ENCODE measurements around the gene VEGFB. TPM values are rescaled to one million over a fixed set of nuclear protein-coding genes. Genes with fewer than 3 reads are reported as not detected.
A peak's percentile ranks its signal among the peaks of the same experiment; 100 is the strongest.

The VEGFB gene
- total RNA-seq, 2 donors from 2014 or later = 276 to 310 TPM

GRCh38 chr11:64284962-64285884, 50.8 kb downstream of the VEGFB start, which contains the start of gene GPR137:
Gene GPR137, plus strand, starts transcription at chr11:64285848. Its CDS starts 677 bp downstream, at chr11:64286525.
- peak; percentile 80 to 83 for ATAC-seq
- peak; percentile 89 for DNase-seq
- intact Hi-C loops (cut with DNase I) = loop anchor here in 1 of 2 donors (1.0 kb wide), 1 partner anchor 15 kb away; no protein-coding TSS in a partner anchor

- no peak for DNase-seq
- intact Hi-C loops (cut with DNase I) = loop anchor here in 1 of 2 donors (1.0 kb wide), 1 partner anchor 16 kb away; no protein-coding TSS in a partner anchor
- peak in 1 of 2 donors; percentile 0 for ATAC-seq
Measured at GRCh38 chr11:64285885-64286800, 51.8 kb downstream of the VEGFB start.

GRCh38 chr11:64286801-64287159, 52.4 kb downstream of the VEGFB start:
- ATAC-seq = no peak
- intact Hi-C loops (cut with DNase I) = no loop called here
- DNase-seq = no peak

DNA sequence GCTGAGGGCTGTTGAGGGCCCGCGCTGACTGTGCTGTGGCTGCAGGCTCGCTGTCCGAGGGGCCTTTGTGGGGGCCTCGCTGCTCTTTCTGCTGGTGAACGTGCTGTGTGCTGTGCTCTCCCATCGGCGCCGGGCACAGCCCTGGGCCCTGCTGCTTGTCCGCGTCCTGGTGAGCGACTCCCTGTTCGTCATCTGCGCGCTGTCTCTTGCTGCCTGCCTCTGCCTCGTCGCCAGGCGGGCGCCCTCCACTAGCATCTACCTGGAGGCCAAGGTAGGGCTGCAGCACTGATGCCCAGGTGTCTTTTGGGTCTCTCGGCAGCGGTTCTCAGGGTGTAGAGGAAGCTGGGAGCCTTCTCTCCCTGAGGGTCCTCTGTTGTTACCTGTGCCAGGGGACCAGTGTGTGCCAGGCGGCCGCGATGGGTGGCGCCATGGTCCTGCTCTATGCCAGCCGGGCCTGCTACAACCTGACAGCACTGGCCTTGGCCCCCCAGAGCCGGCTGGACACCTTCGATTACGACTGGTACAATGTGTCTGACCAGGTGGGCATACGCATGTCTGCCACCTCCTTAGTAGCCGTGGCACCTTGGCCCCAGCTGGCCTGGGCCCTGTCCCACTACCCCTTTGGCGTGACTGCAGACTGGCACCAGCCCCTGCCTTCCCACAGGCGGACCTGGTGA, 53.4 kb downstream of the VEGFB start:
- intact Hi-C loops (cut with DNase I) = no loop called here
- ATAC-seq (no peak), DNase-seq (no peak)

- no peak for DNase-seq
- no peak for ATAC-seq
- intact Hi-C loops (cut with DNase I) = no loop called here
Measured at GRCh38 chr11:64288353-64288750, 54.0 kb downstream of the VEGFB start.

Other genes with a start within 250 kb of the VEGFB start
- gene OTUB1, start 248.1 kb upstream of the VEGFB start, total RNA-seq = 10 to 100 TPM; 44.4 to 47.8 TPM
- gene FLRT1, start 198.7 kb upstream of the VEGFB start, total RNA-seq = 1 to 10 TPM; 1.3 to 1.6 TPM
- gene MACROD1, start 68.5 kb upstream of the VEGFB start, total RNA-seq = 10 to 100 TPM; 37.9 to 48.0 TPM
- 100 to 1,000 TPM; 102 to 125 TPM for gene STIP1, start 48.4 kb upstream of the VEGFB start, total RNA-seq
- 10 to 100 TPM; 23.8 to 25.8 TPM for gene FERMT3, start 27.9 kb upstream of the VEGFB start, total RNA-seq
- 10 to 100 TPM; 59.6 to 61.2 TPM for gene TRPT1, start 8.4 kb upstream of the VEGFB start, total RNA-seq
- 10 to 100 TPM; 58.8 to 82.0 TPM for gene NUDT22, start 8.3 kb upstream of the VEGFB start, total RNA-seq
- gene DNAJC4, start 4.0 kb upstream of the VEGFB start, total RNA-seq = 10 to 100 TPM; 49.2 to 49.3 TPM
- 10 to 100 TPM; 63.9 to 66.9 TPM for gene FKBP2, start 6.5 kb downstream of the VEGFB start, total RNA-seq
- 100 to 1,000 TPM; 122 to 135 TPM for gene PPP1R14B, start 12.4 kb downstream of the VEGFB start, total RNA-seq
- 10 to 100 TPM; 13.6 to 14.4 TPM for gene PLCB3, start 16.9 kb downstream of the VEGFB start, total RNA-seq
- 10 to 100 TPM; 68.9 to 96.3 TPM for gene BAD, start 50.1 kb downstream of the VEGFB start, total RNA-seq
- gene GPR137, start 51.3 kb downstream of the VEGFB start, total RNA-seq = 10 to 100 TPM; 31.6 to 32.6 TPM
- gene KCNK4, start 56.7 kb downstream of the VEGFB start, total RNA-seq = under 1 TPM in 1 of 2 donors, not detected in 1; 0.13 TPM
- under 1 TPM in 1 of 2 donors, not detected in 1; 0.32 TPM for gene CATSPERZ, start 65.8 kb downstream of the VEGFB start, total RNA-seq
- gene ESRRA, start 70.9 kb downstream of the VEGFB start, total RNA-seq = 100 to 1,000 TPM; 147 to 150 TPM
- 100 to 1,000 TPM in 1 of 2 donors, 10 to 100 TPM in 1; 94.1 to 101 TPM for gene TRMT112, start 83.0 kb downstream of the VEGFB start, total RNA-seq
- gene PRDX5, start 83.5 kb downstream of the VEGFB start, total RNA-seq = 100 to 1,000 TPM; 264 to 298 TPM
- 10 to 100 TPM in 1 of 2 donors, 1 to 10 TPM in 1; 9.2 to 10.6 TPM for gene CCDC88B, start 105.6 kb downstream of the VEGFB start, total RNA-seq
- gene RPS6KA4, start 124.6 kb downstream of the VEGFB start, total RNA-seq = 10 to 100 TPM; 18.1 to 20.1 TPM